ENCODE measurements around the gene SMARCAL1. TPM values are rescaled to one million over a fixed set of nuclear protein-coding genes. Genes with fewer than 3 reads are reported as not detected.
"Not testable (repeated sequence)": the region's sequence is repeated elsewhere in the genome, so short reads cannot be mapped to it uniquely, and the experiment has no call there.

SMARCAL1 gene
- total RNA-seq = 9.6 and 11.9 TPM in 2 replicates

DNA sequence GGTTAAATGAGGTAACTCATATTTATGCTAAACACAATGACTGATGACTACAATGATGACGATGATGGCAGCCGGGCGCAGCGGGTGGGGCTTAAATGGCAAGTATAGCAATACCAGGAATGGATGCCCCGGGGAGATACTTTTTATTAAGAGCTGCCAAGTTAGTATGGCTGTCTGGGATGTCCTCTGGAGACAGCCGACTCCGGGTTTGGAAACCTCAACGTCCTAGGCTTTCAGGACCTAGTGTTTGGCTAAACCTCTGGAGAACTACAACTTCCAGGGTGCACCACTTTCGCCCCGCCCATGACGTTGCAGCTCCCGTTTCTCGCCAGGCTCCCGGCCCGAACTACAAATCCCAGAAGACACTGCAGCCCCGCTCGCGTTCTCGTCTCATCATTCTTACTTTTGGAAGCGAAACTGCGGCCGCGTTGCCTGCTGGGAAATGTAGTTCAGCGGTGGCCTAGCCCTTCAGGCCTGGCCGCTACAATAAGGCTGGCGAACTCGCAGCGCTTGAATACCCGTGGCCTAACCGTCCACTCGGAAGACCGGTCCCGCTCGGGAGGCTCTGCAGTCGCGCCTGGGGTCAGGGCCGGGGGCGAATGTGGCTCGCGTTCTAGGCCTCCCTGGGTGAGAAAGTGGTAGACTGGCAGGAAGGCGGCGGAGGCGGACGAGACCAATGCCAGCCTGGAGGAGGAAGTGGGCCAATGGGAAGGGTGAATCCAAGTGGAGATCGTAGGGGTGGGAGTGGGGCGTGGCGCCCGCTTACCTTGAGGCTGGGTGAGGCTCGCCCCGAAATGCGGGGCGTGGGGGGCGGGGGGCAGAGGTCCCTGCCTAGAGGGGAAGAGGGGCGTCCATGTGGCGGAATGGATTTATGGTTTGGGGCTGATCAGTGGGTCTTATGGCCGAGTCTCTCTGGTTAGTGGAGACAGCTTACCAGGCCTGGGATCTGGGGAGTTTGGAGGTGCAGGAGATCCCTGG is at the start of gene SMARCAL1:
SMARCAL1 (plus strand) TSS at position 463 of the 978 bp plus-strand sequence. CDS start 2,221 bp downstream, outside the sequence.
- DNase-seq (ENCODE audit: low read depth in 2 of 2) = peak; percentile 98 to 99

DNA sequence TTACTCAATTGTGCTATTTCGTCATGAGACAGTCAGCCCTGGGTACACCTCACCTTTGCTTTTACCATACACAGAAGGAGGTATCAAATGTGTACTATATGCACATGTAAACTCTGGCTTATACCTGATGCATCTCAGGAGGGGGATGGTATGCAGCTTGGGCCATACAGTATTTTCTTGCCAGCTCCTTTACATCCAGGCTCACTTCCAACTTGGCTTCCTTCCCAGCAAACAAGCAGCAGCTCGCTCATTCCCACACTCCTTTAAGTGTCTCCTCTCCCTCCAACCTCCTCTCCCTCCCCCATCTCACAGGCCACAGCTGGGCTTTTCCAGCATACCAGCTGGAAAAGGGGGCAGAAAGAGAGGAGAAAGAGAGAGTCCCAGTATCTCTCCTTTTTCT is 49.6 kb upstream of the SMARCAL1 start:
- peak in 1 of 2 donors; percentile 58 for DNase-seq (ENCODE audit: low read depth in 2 of 2)

DNA sequence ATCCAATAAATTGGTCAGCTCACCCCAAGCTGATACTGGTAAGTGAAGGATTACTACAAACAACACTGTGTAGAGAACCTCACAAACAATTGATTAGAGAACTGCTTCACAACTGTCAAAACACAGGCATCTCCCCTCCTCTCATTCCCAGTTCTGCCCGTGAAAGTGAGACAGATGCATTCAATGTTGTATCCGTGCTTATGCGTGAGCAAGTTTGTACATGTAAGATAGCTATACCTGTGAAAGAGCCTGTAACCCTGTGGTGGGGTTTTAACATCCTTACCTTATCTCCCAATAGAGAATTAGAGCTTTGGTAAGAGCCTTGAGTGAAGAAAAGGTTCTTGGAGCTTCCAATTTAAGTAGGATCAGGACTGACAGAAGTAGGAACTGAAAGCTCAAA is 49.1 kb upstream of the SMARCAL1 start:
- no peak for DNase-seq (ENCODE audit: low read depth in 2 of 2)

DNA sequence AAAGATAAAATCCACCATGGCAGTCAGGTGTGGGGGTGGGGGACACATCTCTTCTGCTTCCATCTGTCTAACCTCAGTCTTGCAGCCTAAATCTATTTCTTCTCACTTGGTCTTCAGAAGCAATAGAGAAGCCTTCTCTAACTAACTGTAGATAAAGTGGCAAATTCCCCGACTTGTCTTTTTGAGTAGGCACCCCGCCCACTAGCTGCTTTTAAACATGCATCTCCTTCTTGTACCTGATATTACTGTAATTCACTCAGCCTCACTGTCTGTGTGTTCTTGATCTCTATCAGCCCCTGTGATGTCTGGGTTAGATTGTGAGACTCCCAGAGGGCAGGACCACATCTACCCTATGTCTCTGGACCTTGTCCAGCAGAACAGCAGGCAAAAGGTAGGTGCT is 46.8 kb upstream of the SMARCAL1 start:
- no peak for DNase-seq (ENCODE audit: low read depth in 2 of 2)

DNA sequence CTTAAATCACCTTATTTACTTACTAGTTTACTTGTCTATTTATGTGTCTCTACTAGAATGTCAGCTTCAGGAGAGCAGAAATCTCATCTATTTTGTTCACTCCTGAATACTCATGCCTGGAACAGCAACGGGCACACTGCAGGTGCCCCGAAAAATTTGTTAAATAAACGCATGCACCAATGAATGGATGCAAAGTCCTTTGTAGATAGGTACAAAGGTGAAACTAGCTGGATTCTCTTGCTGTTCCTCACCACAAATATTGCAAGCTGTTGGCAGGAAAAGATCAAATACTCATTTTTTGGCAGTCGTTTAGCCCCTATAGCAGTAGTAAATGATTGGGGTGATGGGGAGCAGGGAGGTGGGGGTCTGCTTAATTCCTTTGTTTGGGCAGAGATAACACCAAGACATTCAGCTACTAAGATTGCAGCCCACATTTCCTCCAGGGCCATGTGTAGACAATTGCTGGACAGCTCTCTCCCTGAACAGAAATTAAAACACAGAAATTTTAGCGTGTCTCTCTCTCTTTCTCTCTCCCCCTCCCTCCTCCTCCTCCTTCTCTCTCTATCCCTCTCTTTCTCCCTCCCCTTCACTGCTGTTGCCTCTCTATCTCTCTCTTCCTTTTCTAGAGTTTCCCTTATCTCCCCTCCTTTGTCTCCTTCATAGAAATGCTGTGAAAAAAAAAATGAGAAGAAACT is 45.4 kb upstream of the SMARCAL1 start:
- peak in 1 of 2 donors; percentile 23 for DNase-seq (ENCODE audit: low read depth in 2 of 2)

DNA sequence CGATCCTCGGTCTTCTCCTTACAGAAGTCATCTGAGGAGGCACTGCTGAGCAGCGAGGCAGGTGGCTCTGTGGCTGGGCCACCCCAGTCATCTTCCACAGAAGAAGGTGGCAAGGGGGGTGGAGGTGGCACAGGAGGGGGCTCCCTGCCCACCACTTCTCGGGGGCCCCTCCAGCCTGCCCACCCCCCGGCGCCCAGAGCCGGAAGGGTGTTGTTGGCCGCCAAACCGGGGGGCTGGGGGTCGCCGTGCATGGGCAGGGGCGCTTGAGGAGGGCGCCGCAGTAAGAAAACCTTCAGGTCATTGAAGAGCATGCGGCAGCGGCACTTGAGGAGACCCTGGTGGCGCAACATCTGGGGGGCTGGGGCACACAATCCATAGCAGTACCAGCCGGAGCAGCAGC is 42.5 kb upstream of the SMARCAL1 start:
- DNase-seq (ENCODE audit: low read depth in 2 of 2) = no peak

DNA sequence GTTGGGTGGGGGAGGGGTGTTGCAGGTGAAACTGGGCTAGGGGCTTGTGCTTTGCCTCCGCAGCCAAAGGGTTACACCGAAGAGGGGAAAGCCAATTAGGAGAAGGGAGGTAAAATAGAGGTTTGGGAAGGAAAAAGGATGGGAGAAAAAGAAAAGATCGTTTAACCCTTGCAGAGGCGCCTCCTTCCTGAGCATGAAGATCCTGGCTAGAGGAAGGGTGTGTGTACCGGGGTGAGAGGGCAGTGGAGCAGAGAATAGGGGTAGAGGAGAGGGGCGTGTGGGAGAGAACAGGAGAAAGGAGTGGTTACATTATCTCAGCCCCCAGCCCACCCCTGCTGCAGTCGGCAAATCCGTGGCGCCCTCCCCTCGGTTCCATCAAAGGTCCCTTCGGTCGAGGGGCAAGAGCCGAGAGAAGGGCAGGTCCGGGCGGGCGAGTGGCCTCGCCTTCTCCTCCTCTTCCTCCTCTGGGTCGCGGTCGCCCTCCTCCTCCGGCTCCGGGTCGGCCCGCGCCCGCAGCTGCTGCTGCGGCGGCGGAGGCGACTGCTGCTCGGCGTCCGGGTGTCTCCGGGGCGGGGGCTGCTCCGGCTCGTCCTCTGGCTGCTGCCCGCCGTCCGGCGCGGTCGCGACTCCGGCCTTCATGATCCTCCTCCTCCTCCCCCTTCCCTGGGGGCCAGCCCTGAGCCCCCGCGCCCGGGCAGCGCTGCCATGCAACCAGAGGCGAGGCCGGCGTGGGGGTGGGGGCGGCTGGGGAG is 41.1 kb upstream of the SMARCAL1 start:
- DNase-seq (ENCODE audit: low read depth in 2 of 2) = peak in 1 of 2 donors; percentile 19

DNA sequence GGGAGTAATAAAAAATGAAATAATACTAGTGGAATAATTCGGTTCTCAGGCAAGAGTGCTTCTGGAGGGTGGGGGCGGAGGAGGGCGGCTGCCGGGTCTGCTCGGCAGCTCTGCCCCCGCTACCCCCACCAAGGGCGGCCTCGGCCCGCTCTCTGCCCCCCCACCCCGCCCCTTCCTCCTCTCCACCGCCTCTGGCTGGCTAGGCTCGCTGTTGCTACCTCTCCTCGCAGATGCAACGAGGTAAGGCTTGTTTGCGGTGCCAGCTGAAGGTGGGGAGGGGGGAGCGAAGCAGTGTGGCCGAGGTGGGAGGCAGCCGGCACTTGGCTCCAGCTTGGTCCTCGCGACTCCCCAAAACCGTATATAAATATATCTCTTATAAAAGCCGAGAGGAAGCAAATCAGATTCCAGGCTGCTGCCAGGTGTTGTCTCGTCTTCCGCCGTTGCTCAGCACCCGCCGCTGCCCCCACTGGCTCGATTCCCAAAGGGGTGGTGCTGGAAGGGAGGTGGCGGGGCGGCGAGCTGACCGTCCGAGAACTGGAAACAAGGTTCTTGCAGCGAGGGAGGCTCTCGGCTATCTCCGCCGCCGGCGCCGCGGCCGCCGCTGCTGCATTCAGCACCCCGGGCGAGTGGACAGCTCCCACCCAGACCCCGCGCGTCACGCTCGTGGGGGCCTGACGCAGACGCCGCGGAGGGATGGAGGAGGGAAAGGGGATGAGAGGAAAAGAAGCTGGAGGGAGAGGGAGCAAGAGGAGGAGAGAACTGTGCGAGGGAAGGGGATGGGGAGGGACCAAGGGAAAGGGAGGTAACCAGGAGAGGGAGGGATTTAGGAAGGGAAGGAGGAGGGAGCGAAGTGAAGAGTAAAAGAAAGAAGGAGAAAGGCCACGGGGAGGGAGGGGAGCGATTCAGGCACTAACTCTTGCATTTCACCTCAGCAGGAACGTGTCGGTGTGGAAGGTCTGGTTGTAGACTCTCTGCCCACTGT is 40.3 kb upstream of the SMARCAL1 start, which contains the start of gene MARCHF4:
MARCHF4 (minus strand) TSS at position 763 of the 982 bp plus-strand sequence. CDS start 2,223 bp downstream, outside the sequence.
- peak; percentile 72 to 90 for DNase-seq (ENCODE audit: low read depth in 2 of 2)

DNA sequence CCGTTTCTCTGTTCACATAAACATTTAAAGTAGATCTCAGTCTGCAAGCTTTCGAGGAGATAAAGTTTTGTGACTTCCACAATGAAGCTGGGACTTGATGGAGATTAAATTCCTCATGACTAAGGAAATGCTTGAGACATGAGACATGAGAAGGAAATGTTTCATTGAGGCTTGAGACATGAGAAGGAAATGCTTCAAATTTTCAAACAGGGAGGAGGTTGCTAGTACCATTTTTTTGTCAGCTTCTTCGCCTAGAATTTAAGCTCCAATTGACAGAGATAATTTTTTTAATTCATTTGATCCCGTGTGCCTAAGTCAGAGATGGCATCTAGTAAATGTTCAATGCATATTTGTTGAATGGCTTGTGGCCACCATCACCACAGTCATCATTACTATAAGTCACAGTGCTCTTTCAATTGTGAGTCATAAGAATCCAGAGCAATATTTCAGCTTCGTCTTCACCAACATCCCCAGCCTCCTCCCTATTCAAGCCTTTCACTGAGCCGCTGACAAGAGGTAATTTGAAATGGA is 39.5 kb upstream of the SMARCAL1 start:
- DNase-seq (ENCODE audit: low read depth in 2 of 2) = peak in 1 of 2 donors; percentile 87

DNA sequence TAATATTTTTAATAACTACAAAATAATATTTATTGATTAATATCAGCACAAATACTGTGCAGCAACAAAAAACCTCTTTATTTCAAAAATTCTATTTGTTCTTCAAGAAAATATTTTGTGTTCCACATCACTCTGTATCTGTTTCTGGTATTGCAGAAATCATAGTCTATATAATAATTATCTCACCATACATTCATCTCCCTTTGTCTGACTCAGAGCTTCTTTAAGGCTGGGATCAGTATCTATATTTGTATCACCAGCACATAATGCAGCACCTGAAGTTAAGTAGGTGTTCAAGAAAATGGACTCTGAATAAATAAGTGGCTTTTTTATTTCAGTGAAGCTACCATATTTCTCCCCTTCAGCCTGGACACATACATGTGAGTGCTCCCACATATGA is 38.4 kb upstream of the SMARCAL1 start:
- no peak for DNase-seq (ENCODE audit: low read depth in 2 of 2)

DNA sequence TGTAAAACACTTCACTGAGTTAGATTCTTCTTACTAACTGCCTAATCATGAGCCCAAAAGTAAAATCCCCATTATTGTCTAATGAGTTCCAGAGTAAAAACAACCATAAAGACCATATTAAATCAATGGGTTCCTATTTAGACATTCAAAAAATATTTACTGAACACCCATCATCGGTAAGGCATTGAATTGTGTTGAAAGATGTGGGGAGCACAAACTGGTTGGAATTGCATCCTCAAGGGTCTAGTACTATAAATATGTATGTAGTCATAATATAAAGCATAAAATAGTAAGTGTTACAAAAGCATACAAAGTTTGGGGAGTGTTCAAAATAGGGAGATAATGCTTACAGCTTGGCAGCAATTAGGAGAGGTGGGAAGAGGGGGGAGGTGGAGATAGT is 37.0 kb upstream of the SMARCAL1 start:
- DNase-seq (ENCODE audit: low read depth in 2 of 2) = no peak

DNA sequence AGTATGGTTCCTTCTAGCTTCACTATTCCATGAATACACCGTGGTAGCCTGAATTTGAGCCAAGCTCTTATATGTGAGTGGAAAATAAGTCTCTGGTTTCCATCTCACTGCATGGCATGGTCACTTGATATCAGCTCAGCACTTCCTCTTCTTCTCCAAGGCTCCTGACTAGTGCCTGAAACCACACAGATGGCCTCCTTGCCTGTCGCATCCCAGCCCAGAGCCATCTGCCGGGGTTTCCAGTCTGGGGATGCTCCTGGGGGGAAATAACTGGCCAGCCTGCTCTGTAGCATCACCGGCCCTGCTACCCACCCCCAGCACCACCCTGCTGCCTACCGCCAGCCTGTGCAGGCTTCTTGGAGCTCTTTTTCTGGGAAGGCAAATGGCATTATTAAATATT is 32.3 kb upstream of the SMARCAL1 start:
- DNase-seq (ENCODE audit: low read depth in 2 of 2) = no peak

DNA sequence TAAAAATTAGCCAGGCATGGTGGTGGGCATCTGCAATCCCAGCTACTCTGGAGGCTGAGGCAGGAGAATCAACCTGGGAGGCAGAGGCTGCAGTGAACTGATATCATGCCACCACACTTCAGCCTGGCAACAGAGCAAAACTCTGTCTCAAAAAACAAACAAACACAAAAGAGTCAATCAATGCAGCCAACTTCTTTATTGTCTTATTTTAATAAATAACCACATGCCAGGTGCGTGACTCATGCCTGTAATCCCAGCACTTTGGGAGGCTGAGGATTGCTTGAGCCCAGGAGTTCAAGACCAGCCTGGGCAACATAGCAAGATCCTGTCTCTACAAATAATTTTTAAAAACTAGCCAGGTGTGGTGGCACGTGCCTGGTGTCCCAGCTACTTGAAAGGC is 27.9 kb upstream of the SMARCAL1 start:
- not testable (repeated sequence) for DNase-seq (ENCODE audit: low read depth in 2 of 2)

DNA sequence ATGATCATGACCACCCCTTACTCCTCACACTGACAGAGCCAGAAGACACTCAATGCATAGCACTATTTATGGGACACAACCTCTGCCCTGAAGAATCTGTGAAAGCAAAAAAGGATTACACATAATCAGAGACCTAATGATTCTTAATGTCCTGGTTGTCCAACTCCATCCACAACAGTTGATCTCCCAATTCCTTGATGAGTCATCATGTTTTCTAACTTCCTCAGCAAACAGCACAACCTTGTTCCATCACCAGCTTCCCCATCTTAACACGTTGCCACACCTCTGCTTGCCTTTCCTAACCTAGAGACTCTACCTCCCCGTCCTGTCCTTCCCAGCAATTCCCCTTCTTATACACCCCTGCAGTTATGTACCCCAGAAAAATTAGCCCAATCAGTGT is 26.8 kb upstream of the SMARCAL1 start:
- no peak for DNase-seq (ENCODE audit: low read depth in 2 of 2)

DNA sequence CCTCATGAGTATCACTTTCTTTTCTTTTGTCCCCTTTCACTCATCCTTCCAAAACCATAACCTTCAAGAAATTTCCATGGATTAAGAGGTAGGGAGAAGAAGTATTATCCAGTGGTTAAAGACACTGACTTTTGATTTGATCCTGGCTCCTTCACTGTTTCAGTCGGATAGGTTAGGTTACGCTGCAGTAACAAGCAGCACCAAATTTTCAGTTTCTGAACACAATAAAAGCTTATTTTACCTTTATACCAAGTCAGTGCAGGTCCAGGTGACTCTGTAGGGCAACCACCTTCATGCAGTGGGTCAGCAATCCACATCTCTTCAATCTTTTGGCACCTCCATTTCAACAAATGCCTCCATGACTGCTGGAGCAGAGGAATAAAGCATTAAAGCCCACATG is 25.0 kb upstream of the SMARCAL1 start:
- DNase-seq (ENCODE audit: low read depth in 2 of 2) = no peak

DNA sequence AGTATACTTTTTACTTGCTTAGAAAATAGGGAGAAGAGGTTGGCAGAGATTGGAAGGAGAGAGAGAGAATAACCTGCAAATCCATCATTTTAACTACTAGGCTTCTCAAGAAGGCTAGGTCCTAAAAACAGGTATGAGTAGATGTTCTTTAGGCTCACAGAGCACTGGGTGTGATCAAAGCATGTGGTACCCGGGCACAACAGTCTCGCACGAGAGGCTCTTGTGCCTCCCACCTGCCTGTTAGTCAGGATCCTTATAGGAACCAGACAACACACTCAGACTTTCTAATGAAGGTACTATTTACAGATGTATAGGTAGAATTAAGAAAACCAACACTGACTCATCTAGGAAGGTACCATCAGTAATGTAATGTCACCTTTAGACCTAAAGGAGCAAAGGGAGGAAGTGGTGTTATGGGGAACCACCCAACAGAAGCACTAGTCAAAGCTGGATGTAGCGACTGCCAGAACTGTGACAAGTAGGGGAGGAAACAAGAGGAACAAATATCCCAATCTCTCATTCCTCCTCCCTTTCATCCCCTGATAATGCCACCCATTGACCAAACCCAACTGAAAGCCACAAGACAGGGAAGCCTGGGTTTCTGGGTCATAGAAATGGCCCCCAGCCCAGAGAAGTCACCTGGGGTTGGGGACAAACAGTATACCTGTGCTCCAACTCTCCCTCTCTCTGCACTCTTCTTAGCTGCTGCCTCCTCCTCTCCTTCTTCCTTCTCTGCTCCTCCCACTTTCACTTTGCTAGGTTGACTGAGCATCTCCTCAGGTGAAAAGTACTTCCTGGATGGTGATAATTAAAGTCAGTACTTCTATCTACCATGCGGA is 24.0 kb upstream of the SMARCAL1 start:
- no peak for DNase-seq (ENCODE audit: low read depth in 2 of 2)

DNA sequence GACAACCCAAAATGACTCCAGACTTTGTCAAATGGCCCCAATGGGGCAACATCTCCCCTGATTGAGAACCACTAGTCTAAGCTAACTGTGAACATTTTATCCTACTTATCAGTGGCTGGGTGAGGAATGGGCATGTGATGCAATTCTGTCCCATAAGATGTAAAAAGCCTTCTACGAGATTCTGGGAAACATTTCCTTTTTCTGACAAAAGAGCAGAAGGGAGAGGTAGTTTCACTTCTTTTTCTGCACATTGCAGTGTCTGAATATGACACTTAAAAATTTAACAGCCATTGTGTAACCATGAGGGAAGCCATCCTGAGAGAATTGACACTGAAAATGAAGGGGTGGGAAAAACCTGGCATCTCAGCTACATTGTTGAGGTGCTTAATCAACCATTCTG is 22.7 kb upstream of the SMARCAL1 start:
- DNase-seq (ENCODE audit: low read depth in 2 of 2) = no peak

DNA sequence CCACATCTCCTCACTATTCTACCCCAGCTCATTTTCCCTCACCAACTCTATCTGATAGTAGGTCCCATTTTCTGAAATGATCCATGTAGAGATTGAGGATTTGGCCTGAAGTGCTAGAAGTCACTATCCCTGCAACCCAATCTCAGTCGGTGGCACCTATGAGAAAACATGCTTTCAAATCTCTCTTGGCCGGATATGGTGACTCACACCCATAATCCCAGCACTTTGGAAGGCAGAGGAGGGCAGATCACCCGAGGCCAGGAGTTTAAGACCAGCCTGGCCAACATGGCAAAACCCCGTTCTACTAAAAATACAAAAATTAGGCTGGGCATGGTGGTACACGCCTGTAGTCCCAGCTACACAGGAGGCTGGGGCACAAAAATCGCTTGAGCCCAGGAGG is 20.9 kb upstream of the SMARCAL1 start:
- DNase-seq (ENCODE audit: low read depth in 2 of 2) = peak; percentile 4 to 55

DNA sequence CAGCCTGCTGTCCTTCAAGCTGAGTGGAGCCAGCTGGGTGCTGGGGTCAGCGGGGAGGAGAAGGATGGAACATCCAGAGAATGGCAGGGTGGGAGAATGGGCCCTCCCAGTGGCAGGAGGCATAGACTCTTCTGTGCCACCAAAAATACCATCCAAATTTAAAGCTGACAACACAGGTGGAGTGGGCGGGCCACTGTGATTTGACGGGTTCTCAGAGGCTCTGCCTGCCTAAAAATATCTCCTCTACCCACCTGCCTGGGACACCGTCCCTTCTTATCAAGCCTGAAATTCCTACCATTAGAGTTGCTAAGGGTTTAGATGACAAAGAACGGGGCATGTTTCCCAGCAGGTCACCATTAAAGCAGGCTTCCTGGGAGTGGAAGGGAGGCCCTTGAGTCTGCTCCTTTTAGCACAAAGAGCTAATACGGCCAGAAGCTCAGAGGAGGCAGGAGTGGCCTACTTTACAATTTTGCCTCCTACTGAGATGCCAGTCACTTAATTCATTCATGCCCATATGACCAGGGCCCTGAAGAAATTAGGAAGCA is 20.2 kb upstream of the SMARCAL1 start:
- DNase-seq (ENCODE audit: low read depth in 2 of 2) = no peak
